Kidney epithelial cell (primary cell): Measurements from ENCODE around the gene KRTAP12-3. TPM values are rescaled to one million over a fixed set of nuclear protein-coding genes. Genes with fewer than 3 reads are reported as not detected.
"Not testable (repeated sequence)": the region's sequence is repeated elsewhere in the genome, so short reads cannot be mapped to it uniquely, and the experiment has no call there.

ENCODE experiments used
- DNase-seq: peaks from one replicate; pipeline ENCODE4 v3.0.0-alpha.2; 2010; ENCODE audit warnings: low read depth
- H3K27me3 ChIP-seq: 2 replicates; pipeline ENCODE4 v1.6.0; 2011; ENCODE audit warnings: low read length; ENCODE audit not compliant: control insufficient read depth, insufficient read depth
- H3K36me3 ChIP-seq: 2 replicates; pipeline ENCODE4 v1.5.1; 2011; ENCODE audit warnings: low read length; ENCODE audit not compliant: control insufficient read depth, insufficient read depth
- H3K4me3 ChIP-seq: 2 replicates; pipeline ENCODE4 v1.5.1; 2011; ENCODE audit warnings: low read depth, mild to moderate bottlenecking, control low read depth, low read length
- CTCF ChIP-seq: IDR thresholded peaks from 2 replicates; pipeline ENCODE4 v1.5.1; 2011; ENCODE audit warnings: mild to moderate bottlenecking, moderate library complexity, low read length, control low read depth, inconsistent platforms; ENCODE audit not compliant: insufficient read depth, poor library complexity, severe bottlenecking
- total RNA-seq: library from RNA; depleted of rRNA; stranded (reverse); fragments of >200 nt; gene quantifications from 2 replicates; pipeline ENCODE4 v1.2.3, GENCODE V29; 2015

The KRTAP12-3 gene
- total RNA-seq, 1 donor from 2014 or later: not detected

- H3K36me3 ChIP-seq: no peaks in the 10 kb centered on the region
Observed at GRCh38 chr21:44623575-44623974, 34.2 kb upstream of the KRTAP12-3 start.

DNA sequence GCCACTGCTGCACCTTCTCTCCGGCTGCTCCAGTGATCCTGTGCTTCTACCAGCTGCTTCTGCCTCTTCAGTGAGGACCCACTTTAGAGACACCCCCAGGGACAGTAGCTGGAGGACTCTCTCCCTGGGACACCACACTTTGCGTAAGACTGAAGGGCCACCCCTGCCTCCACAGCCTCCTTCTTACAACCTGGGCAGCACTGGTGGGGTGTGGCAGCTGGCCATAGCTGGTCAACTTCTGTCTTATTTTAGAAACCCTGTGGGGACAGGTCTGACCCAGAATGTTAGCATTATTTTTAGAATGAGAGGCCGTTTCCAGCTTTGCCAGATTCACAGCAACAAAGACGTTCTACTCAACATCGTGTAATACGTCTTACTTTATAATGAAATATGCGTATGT is 32.0 kb upstream of the KRTAP12-3 start:
- DNase-seq: no peak
- no peaks in the 10 kb centered on the region for H3K36me3 ChIP-seq
- H3K4me3 ChIP-seq: no peak overlapping the region
- no peak for TF ChIP-seq CTCF
- no peaks in the 10 kb centered on the region for H3K27me3 ChIP-seq

More at GRCh38 chr21:44623575-44623974, 34.2 kb upstream of the KRTAP12-3 start:
- Histone ChIP-seq H3K4me3 (no peak overlapping the region), H3K27me3 (no peaks in the 10 kb centered on the region)
- TF ChIP-seq CTCF: no peak
- DNase-seq: no peak

DNA sequence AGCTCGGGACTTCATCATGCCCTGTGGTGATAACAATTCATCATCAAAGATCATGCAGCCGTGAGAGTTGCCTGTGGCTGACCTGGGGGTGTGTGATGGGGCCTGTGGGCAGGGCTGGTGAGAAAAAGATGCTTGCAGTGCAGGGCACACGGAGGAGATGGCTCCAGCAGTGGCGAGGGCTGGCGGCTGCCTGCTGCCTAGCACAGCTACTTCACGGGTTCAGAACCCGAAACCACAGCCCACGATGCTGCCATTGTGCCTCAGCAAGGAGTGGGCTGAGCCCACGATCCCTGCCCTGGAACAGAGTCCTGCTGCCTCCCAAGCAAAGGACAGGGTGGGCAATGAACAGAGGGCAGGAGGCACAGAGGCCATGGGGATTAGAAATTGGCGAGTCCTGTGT is 31.5 kb upstream of the KRTAP12-3 start:
- DNase-seq: no peak
- TF ChIP-seq CTCF: no peak
- Histone ChIP-seq H3K4me3 (no peak overlapping the region), H3K27me3 (no peaks in the 10 kb centered on the region), H3K36me3 (no peaks in the 10 kb centered on the region)

DNA sequence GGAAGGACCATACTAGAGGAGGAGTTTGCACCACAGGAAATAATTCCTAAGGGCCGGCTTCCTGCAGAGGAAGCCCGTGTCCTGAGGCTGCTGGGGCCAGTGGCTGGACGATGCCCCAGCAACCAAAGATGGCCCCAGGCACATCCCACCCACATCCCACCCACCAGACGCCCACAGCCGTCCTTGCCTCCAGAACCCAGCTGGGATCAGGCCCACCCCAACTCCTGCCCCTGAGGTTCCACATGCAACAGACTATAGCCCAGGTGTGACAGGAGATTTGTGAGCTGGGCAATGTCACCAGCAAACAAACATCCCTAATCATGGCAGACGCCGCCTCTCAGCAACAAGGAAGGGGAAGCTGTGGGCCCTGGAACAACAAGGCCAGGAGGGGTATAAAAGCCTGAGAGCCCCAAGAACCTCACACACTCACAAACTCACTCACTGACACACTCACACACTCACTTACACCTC is 31.0 kb upstream of the KRTAP12-3 start, which contains the start of gene KRTAP10-9:
Gene KRTAP10-9, plus strand, starts transcription at position 421 of the 471 bp plus-strand sequence. CDS start 79 bp downstream, outside the sequence.
- DNase-seq: no peak
- no peaks in the 10 kb centered on the region for H3K27me3 ChIP-seq
- no peak within 1 kb of the TSS for H3K4me3 ChIP-seq
- TF ChIP-seq CTCF: no peak
- H3K36me3 ChIP-seq: no peaks in the 10 kb centered on the region

- DNase-seq, H3K4me3 ChIP-seq, H3K36me3 ChIP-seq, H3K27me3 ChIP-seq: not testable (repeated sequence)
Observed at GRCh38 chr21:44627181-44627822, 30.4 kb upstream of the KRTAP12-3 start.

GRCh38 chr21:44627831-44628233 is 29.9 kb upstream of the KRTAP12-3 start:
- not testable (repeated sequence) for DNase-seq, H3K27me3 ChIP-seq, H3K36me3 ChIP-seq, H3K4me3 ChIP-seq
